ENCODE data around the gene PLEKHA7. TPM values are rescaled to one million over a fixed set of nuclear protein-coding genes. Genes with fewer than 3 reads are reported as not detected.

Gene PLEKHA7
- total RNA-seq, 2 donors from 2014 or later: 17.5 to 21.9 TPM

- Mint-ChIP-seq H3K9me3 (peaks cover 5% of the 10 kb centered on the region), H3K4me1 (peaks cover 48% of the 10 kb centered on the region), H3K27me3 (ENCODE audit: insufficient read depth) (peaks cover 38% of the 10 kb centered on the region), H3K36me3 (ENCODE audit: low read depth) (no peaks in the 10 kb centered on the region), H3K4me3 (peak overlapping the region; percentile 39), H3K27ac (peak overlapping the region; percentile 45)
- H3K4me1 ChIP-seq (ENCODE audit: control insufficient read depth, insufficient read depth, low read length): peaks cover 39% of the 10 kb centered on the region
- no peaks in the 10 kb centered on the region for H3K36me3 ChIP-seq (ENCODE audit: control insufficient read depth, insufficient read depth, low read length)
- no peak overlapping the region for H3K27ac ChIP-seq (ENCODE audit: low read depth, low read length)
- H3K9ac ChIP-seq (ENCODE audit: extremely low read depth, low read length, poor library complexity, severe bottlenecking): no peak overlapping the region
- no peak for TF ChIP-seq CTCF (conservative IDR thresholded peaks at IDR 0.05)
- peaks cover 12% of the 10 kb centered on the region for H3K9me3 ChIP-seq (ENCODE audit: control insufficient read depth, low read length)
- WGBS, 2 experiments (ENCODE audit: insufficient coverage in 1 of 2, insufficient read length in 1 of 2): 66 to 92% methylated on average over 3 to 5 of the region's 5 CpGs
- peak overlapping the region; percentile 52 for H3K4me3 ChIP-seq (ENCODE audit: low read length)
- H3K27me3 ChIP-seq (ENCODE audit: control insufficient read depth, insufficient read depth, low read length, poor library complexity, severe bottlenecking): peaks cover 7% of the 10 kb centered on the region
- DNase-seq: no peak
These were observed 55.4 kb downstream of the PLEKHA7 start for GRCh38 chr11:16958833-16959232.

GRCh38 chr11:16956538-16957153, 57.6 kb downstream of the PLEKHA7 start:
- Histone ChIP-seq H3K4me1 (ENCODE audit: control insufficient read depth, insufficient read depth, low read length) (peaks cover 39% of the 10 kb centered on the region), H3K9me3 (ENCODE audit: control insufficient read depth, low read length) (peaks cover 12% of the 10 kb centered on the region), H3K9ac (ENCODE audit: extremely low read depth, low read length, poor library complexity, severe bottlenecking) (peak overlapping the region; percentile 29), H3K27ac (ENCODE audit: low read depth, low read length) (peak overlapping the region; percentile 3), H3K27me3 (ENCODE audit: control insufficient read depth, insufficient read depth, low read length, poor library complexity, severe bottlenecking) (no peaks in the 10 kb centered on the region), H3K4me3 (ENCODE audit: low read length) (no peak overlapping the region), H3K36me3 (ENCODE audit: control insufficient read depth, insufficient read depth, low read length) (no peaks in the 10 kb centered on the region)
- no peak overlapping the region for H3K4me3 Mint-ChIP-seq
- peak overlapping the region; percentile 58 for H3K27ac Mint-ChIP-seq
- 27 to 50% methylated on average over 2 to 4 of the region's 5 CpGs for WGBS, 2 experiments (ENCODE audit: insufficient coverage in 1 of 2, insufficient read length in 1 of 2)
- peaks cover 35% of the 10 kb centered on the region for H3K27me3 Mint-ChIP-seq (ENCODE audit: insufficient read depth)
- H3K4me1 Mint-ChIP-seq: peaks cover 43% of the 10 kb centered on the region
- no peaks in the 10 kb centered on the region for H3K36me3 Mint-ChIP-seq (ENCODE audit: low read depth)
- no peak for TF ChIP-seq CTCF (conservative IDR thresholded peaks at IDR 0.05)
- peaks cover 5% of the 10 kb centered on the region for H3K9me3 Mint-ChIP-seq
- DNase-seq: peak; percentile 89

GRCh38 chr11:16953663-16954062, 60.6 kb downstream of the PLEKHA7 start:
- Mint-ChIP-seq H3K27ac (no peak overlapping the region), H3K9me3 (peaks cover 5% of the 10 kb centered on the region)

More at GRCh38 chr11:16953663-16954062, 60.6 kb downstream of the PLEKHA7 start:
- Histone ChIP-seq H3K4me3 (ENCODE audit: low read length) (no peak overlapping the region), H3K4me1 (ENCODE audit: control insufficient read depth, insufficient read depth, low read length) (peaks cover 12% of the 10 kb centered on the region), H3K27me3 (ENCODE audit: control insufficient read depth, insufficient read depth, low read length, poor library complexity, severe bottlenecking) (peaks cover 8% of the 10 kb centered on the region), H3K36me3 (ENCODE audit: control insufficient read depth, insufficient read depth, low read length) (no peaks in the 10 kb centered on the region), H3K9me3 (ENCODE audit: control insufficient read depth, low read length) (peaks cover 12% of the 10 kb centered on the region), H3K27ac (ENCODE audit: low read depth, low read length) (no peak overlapping the region), H3K9ac (ENCODE audit: extremely low read depth, low read length, poor library complexity, severe bottlenecking) (no peak overlapping the region)
- no peak for TF ChIP-seq CTCF (conservative IDR thresholded peaks at IDR 0.05)
- Mint-ChIP-seq H3K4me3 (no peak overlapping the region), H3K27me3 (ENCODE audit: insufficient read depth) (peaks cover 40% of the 10 kb centered on the region), H3K4me1 (peaks cover 16% of the 10 kb centered on the region), H3K36me3 (ENCODE audit: low read depth) (no peaks in the 10 kb centered on the region)
- DNase-seq: no peak
